CD4-positive, alpha-beta T cell treated with Interleukin-17A for 1 hour (primary cell): ENCODE measurements around the gene NRXN3.

Experiments
- DNase-seq: peaks from one replicate; pipeline ENCODE4 v3.0.0-alpha.2; 2020

NRXN3 gene

GRCh38 chr14:79408696-79409095 is 1238.5 kb downstream of the NRXN3 start:
- DNase-seq, result no peak

- DNase-seq, result no peak
These were observed 1241.4 kb downstream of the NRXN3 start for GRCh38 chr14:79411403-79412174.

GRCh38 chr14:79412822-79413221 is 1242.6 kb downstream of the NRXN3 start:
- no peak for DNase-seq

- no peak for DNase-seq
These were observed 1243.7 kb downstream of the NRXN3 start for GRCh38 chr14:79413734-79414428.

GRCh38 chr14:79415726-79416125 is 1245.6 kb downstream of the NRXN3 start:
- DNase-seq, result no peak

GRCh38 chr14:79417961-79418360 is 1247.8 kb downstream of the NRXN3 start:
- DNase-seq, result no peak

GRCh38 chr14:79418649-79419415 is 1248.7 kb downstream of the NRXN3 start:
- no peak for DNase-seq

GRCh38 chr14:79419571-79420327 is 1249.6 kb downstream of the NRXN3 start:
- no peak for DNase-seq

GRCh38 chr14:79420725-79421124 is 1250.6 kb downstream of the NRXN3 start:
- DNase-seq, result no peak

GRCh38 chr14:79421811-79422210 is 1251.6 kb downstream of the NRXN3 start:
- DNase-seq, result no peak

- no peak for DNase-seq
These were observed 1254.3 kb downstream of the NRXN3 start for GRCh38 chr14:79424462-79424861.

GRCh38 chr14:79426103-79426755 is 1256.1 kb downstream of the NRXN3 start:
- DNase-seq, result no peak

- no peak for DNase-seq
These were observed 1262.5 kb downstream of the NRXN3 start for GRCh38 chr14:79432640-79433039.

- no peak for DNase-seq
These were observed 1266.2 kb downstream of the NRXN3 start for GRCh38 chr14:79436335-79436734.

GRCh38 chr14:79437951-79438350 is 1267.8 kb downstream of the NRXN3 start:
- no peak for DNase-seq

- no peak for DNase-seq
These were observed 1268.6 kb downstream of the NRXN3 start for GRCh38 chr14:79438696-79439342.

- DNase-seq, result no peak
These were observed 1272.6 kb downstream of the NRXN3 start for GRCh38 chr14:79442786-79443185.

- no peak for DNase-seq
These were observed 1273.4 kb downstream of the NRXN3 start for GRCh38 chr14:79443602-79444001.

- no peak for DNase-seq
These were observed 1278.8 kb downstream of the NRXN3 start for GRCh38 chr14:79448960-79449359.

GRCh38 chr14:79451601-79452000 is 1281.4 kb downstream of the NRXN3 start:
- no peak for DNase-seq

- no peak for DNase-seq
These were observed 1283.1 kb downstream of the NRXN3 start for GRCh38 chr14:79453276-79453675.

- no peak for DNase-seq
These were observed 1294.3 kb downstream of the NRXN3 start for GRCh38 chr14:79464468-79464867.
